Astrocyte of the cerebellum (primary cell): ENCODE data around the gene SOX12.

Experiments used
- DNase-seq: peaks from one replicate; pipeline ENCODE4 v3.0.0-alpha.2; 2011; ENCODE audit warnings: low read depth
- H3K4me3 ChIP-seq: 2 replicates; pipeline ENCODE4 v1.5.1; 2011; ENCODE audit warnings: mild to moderate bottlenecking, low read depth, low read length, moderate library complexity
- in situ Hi-C: cut with HindIII; loops from 2 replicates; pipeline ENCODE4 v1.10.0; 2017; ENCODE audit warnings: low sequenced_read_pairs
- TF ChIP-seq, protein P1 (sequence below): IDR thresholded peaks from 2 replicates; pipeline ENCODE4 v1.5.1; 2012; ENCODE audit warnings: low read length, low read depth, moderate library complexity, mild to moderate bottlenecking; ENCODE audit errors: missing control alignments

Gene SOX12

DNA sequence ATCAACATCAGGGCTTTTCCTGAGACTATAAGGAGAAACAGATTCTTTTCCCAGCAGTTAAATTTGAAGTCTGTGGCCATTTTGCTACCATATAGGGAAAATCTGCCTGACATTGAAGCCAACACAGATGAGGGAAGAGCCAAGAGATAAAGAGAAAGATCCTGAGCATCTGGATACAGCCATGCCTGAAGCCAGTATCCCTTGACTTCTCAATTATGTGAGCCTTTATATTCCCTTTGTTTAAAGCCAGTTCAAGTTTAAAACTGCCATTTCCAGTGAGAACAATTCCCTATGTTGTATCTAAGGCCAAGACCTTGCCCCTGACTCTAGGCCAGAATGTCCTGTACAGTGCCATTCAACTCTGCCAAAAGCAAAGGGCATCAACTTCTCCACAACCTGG, 17.8 kb downstream of the SOX12 start:
- no peak overlapping the region for H3K4me3 ChIP-seq
- in situ Hi-C loops: no loop called here
- no peak for DNase-seq
- TF ChIP-seq, protein P1, sequence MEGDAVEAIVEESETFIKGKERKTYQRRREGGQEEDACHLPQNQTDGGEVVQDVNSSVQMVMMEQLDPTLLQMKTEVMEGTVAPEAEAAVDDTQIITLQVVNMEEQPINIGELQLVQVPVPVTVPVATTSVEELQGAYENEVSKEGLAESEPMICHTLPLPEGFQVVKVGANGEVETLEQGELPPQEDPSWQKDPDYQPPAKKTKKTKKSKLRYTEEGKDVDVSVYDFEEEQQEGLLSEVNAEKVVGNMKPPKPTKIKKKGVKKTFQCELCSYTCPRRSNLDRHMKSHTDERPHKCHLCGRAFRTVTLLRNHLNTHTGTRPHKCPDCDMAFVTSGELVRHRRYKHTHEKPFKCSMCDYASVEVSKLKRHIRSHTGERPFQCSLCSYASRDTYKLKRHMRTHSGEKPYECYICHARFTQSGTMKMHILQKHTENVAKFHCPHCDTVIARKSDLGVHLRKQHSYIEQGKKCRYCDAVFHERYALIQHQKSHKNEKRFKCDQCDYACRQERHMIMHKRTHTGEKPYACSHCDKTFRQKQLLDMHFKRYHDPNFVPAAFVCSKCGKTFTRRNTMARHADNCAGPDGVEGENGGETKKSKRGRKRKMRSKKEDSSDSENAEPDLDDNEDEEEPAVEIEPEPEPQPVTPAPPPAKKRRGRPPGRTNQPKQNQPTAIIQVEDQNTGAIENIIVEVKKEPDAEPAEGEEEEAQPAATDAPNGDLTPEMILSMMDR: no peak

DNA sequence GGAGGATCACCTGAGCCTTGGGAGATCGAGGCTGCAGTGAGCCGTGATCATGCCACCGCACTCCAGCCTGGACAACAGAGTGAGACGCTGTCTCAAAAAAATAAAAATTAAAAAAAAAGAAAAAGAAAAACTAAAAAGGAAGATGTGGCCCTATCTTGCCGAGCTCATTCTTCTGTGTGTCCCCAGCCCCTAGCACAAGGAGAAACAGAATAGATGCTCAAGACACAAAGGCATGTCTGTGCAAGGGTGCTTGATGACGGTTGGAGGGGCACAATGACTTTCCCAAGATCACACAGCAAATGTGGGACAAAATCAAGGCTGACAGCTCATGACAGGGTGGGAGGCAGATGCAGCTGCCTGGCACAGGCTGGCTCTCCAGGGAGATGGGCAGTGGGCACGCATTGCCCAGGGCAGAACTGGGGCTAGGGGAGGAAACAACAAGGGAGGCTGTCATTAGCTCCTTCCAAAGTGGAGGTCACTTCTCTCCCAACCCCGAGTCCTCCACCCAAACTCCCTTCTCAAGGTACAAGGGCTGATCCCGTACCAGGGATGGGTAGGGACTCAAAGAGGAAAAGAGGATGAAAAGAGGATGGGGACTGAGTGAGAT, 20.8 kb downstream of the SOX12 start:
- DNase-seq: no peak
- TF ChIP-seq, protein P1: no peak
- H3K4me3 ChIP-seq: peak overlapping the region; percentile 75
- in situ Hi-C loops: no loop called here

DNA sequence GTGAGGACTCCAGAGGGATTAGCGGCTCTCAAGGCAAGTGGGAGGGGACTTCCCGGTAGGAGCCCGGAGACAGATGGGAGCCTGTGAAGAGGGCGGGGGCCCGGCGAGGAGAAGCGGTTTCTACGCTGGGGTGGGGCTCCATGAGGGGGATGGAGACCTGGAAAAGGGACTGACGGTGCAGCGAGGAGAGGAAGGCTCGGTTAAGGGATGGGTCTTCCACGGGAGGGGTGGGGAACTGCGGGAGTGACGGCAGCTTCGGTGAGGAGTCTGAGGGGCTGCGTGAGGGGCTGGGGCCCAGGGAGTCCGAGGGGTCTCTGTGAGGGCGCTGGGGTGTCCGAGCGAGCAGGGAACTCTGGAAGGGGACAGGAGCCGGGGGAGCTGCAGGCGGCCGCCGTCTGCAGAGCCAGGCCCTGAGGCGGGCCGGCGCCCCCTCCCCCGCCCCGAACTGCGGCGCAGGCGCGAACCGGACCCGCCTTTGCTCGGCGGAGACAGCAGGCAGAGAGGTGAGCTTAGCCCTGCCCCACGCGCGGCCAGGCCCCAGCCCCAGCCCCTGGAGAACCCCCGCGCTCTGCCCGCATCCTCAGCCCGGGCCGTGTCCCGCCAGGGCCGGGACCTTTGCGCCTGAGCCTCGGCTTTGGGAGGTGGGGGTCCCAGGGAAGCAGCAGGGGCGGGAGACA, 21.4 kb downstream of the SOX12 start, which contains the start of gene NRSN2:
NRSN2 (plus strand) TSS at position 472 of the 677 bp plus-strand sequence. CDS start 2,533 bp downstream, outside the sequence.
- H3K4me3 ChIP-seq: peak within 1 kb of the TSS; percentile 75
- TF ChIP-seq, protein P1: no peak
- DNase-seq: no peak
- in situ Hi-C loops: no loop called here

DNA sequence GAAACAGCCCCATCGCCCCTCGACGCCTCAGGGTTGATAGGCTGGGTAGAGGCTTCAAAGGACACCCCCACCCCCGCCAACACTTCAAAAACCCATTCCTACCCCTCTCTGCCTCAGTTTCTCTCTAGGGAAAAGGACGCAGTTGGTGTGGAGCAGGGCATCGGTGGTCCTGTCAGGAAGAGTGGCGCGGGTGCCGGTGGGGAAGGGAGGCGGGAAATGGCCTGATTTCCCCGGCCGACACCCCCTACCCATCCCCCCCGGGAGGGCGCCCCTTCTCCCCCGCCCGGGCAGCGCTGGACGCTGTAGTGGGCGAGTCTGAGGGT, 21.9 kb downstream of the SOX12 start:
- H3K4me3 ChIP-seq: peak overlapping the region; percentile 75
- TF ChIP-seq, protein P1: no peak
- no peak for DNase-seq
- in situ Hi-C loops: no loop called here

DNA sequence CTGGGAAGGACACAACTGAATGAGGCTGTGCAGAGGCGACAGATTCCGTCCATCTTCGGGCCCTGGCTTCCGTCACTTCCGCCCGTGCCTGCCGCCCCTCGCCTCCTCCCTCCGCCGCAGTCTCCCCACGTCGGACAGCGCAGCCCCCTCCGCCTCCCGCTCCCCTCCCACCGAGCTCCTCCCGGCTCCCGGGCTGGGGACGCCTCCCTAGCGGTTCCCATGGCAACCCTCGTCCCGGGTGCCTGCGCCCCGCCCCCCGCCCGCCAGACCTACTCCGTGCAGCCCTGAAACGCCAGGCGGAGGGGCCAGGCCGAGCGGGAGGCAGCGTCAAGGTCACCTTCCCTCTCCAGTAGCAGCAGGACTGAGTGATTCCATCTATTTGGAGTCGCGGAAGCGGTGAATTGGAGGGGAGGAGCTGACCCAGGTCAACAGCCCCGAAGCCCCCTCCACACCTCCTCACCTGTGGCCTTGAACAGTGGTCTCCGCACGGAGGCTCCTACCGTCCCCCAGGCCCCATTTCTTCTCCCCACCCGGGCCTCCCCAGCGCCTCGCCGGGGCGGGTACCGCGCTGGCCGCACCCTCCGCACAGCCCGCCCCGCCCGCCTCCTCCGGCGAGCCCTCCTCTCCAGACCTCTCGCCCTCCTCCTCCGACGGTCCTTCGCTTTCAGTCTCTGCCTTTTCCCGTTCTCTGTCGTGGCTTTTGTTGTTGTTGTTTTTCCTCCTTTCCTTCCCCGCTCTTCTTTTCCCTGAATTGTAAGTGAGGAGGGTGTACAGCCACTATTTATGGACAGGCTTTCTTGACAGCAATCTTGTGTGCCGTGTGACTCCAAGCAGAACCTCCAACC, 22.5 kb downstream of the SOX12 start:
- DNase-seq: peak; percentile 80
- peak overlapping the region; percentile 75 for H3K4me3 ChIP-seq
- in situ Hi-C loops: no loop called here
- TF ChIP-seq, protein P1: no peak

DNA sequence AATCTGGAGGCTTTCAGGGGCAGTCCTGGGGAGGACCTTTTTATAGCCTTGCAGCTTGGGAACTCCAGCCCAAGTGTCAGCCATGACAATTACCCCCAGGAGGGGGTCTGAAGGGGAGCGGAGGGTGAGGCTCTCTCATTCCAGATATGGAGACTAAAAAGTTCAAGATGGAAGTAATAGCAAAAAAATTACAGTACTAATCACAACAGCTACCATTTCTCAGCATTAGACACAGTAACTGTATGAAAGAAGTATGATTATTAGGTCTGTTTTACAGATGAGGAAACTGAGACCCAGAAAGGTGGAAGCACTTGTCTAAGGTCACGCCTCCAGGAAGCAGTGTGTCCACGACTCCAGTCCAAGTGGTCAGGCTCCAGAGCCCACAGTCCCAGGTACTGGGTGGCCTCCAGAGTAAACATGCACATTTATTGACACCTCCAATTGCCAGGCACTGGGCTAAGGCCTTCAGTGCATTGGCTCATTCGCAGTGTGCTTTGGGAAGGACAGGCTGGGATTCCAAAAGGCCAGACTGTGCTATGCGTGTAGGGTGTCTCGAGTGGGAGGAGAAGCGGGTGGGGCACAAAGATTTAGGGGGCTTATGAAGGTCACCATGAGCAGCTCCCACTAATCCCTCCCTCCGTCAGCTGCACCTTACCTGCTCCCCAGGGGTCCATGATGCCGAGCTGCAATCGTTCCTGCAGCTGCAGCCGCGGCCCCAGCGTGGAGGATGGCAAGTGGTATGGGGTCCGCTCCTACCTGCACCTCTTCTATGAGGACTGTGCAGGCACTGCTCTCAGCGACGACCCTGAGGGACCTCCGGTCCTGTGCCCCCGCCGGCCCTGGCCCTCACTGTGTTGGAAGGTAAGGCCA, 23.9 kb downstream of the SOX12 start:
- no peak overlapping the region for H3K4me3 ChIP-seq
- in situ Hi-C loops: no loop called here
- TF ChIP-seq, protein P1: no peak
- DNase-seq: no peak
